GM12878 (cell line): ENCODE measurements around the gene PROC. TPM values are rescaled to one million over a fixed set of nuclear protein-coding genes. Genes with fewer than 3 reads are reported as not detected.

Source experiments
- ATAC-seq: fragments of 200-7000 bp; cut with Tn5 transposase; 3 replicates; pipeline ENCODE4 v1.9.1; 2020; ENCODE audit warnings: mild to moderate bottlenecking, moderate library complexity
- BruUV-seq: library from RNA; stranded (reverse); fragments of 400-500 nt; replicated peaks from 2 replicates; lab custom pipeline; 2021; lab: Mats Ljungman, UMichigan
- CTCF ChIA-PET: fragments of 300-600 bp; sonication (Branson Sonifier 250); formaldehyde crosslinking; extraction: SDS; loops from one replicate; lab custom pipeline; 2021; ENCODE audit warnings: inconsistent platforms; lab: Yijun Ruan, JAX
- POLR2A ChIA-PET: fragments of 350-600 bp; formaldehyde crosslinking; extraction: SDS; loops from one replicate; lab custom pipeline; 2021; ENCODE audit warnings: inconsistent platforms; lab: Charles Lee
- RAD21 ChIA-PET: fragments of 300-600 bp; sonication (Branson Sonifier 250); formaldehyde crosslinking; loops from one replicate; lab custom pipeline; 2023; ENCODE audit warnings: antibody characterized with exemption; ENCODE audit not compliant: unreplicated experiment; lab: Charles Lee
- SMC1A ChIA-PET: fragments of 300-600 bp; sonication (Branson Sonifier 250); formaldehyde crosslinking; loops from one replicate; lab custom pipeline; 2023; ENCODE audit not compliant: unreplicated experiment, uncharacterized antibody; lab: Charles Lee
- DNase-seq: peaks from one replicate; pipeline ENCODE4 v3.0.0-alpha.2; 2011; ENCODE audit warnings: low read depth, low spot score
- FAIRE-seq: peaks from 3 replicates; lab custom pipeline; 2011; peaks lifted over from hg19 to GRCh38; lab: Jason Lieb, UNC
- H2AFZ ChIP-seq: 2 replicates; pipeline ENCODE4 v1.6.0; 2011; ENCODE audit warnings: low read depth, low read length, control low read depth; ENCODE audit not compliant: control insufficient read depth
- H3K27ac ChIP-seq: 2 replicates; pipeline ENCODE4 v1.5.1; 2011; ENCODE audit warnings: control low read depth; ENCODE audit not compliant: control insufficient read depth, insufficient read depth
- H3K27me3 ChIP-seq, 2 experiments: replicated peaks in 1 of 2; 2 replicates each; pipeline versions ENCODE4 v1.6.0 to v1.6.1; 2011; ENCODE audit warnings: low read length in 1 of 2; ENCODE audit not compliant: control insufficient read depth in 2 of 2, insufficient read depth in 2 of 2
- H3K36me3 ChIP-seq, 2 experiments: 2 replicates each; pipeline ENCODE4 v1.5.1; 2011; ENCODE audit warnings: low read length in 1 of 2; ENCODE audit not compliant: control insufficient read depth in 2 of 2, insufficient read depth in 2 of 2
- H3K4me1 ChIP-seq: 2 replicates; pipeline ENCODE4 v1.6.1; 2011; ENCODE audit warnings: mild to moderate bottlenecking, low read length, moderate library complexity, mixed read lengths; ENCODE audit not compliant: control insufficient read depth, insufficient read depth
- H3K4me2 ChIP-seq: 2 replicates; pipeline ENCODE4 v1.6.0; 2011; ENCODE audit warnings: control low read depth; ENCODE audit not compliant: control insufficient read depth, insufficient read depth
- H3K4me3 ChIP-seq: fragments of 200-600 bp; sonication (generic); 2 replicates; pipeline ENCODE4 v1.5.1; 2016
- H3K79me2 ChIP-seq: 2 replicates; pipeline ENCODE4 v1.6.0; 2011; ENCODE audit warnings: low read length; ENCODE audit not compliant: control insufficient read depth, insufficient read depth
- H3K9ac ChIP-seq: 2 replicates; pipeline ENCODE4 v1.8.0; 2011; ENCODE audit warnings: low read length, control low read depth, mixed read lengths; ENCODE audit not compliant: control insufficient read depth, insufficient read depth
- H3K9me3 ChIP-seq: replicated peaks from 3 replicates; pipeline ENCODE4 v1.5.1; 2011; ENCODE audit warnings: mild to moderate bottlenecking, low read length; ENCODE audit not compliant: control insufficient read depth, insufficient read depth
- H4K20me1 ChIP-seq: 2 replicates; pipeline ENCODE4 v1.6.0; 2011; ENCODE audit not compliant: control insufficient read depth, insufficient read depth
- CREM ChIP-seq: IDR thresholded peaks from 2 replicates; pipeline ENCODE4 v1.6.1; 2014; ENCODE audit warnings: antibody characterized with exemption, low read depth
- EED ChIP-seq: sonication (generic); IDR thresholded peaks from 2 replicates; pipeline ENCODE4 v1.6.1; 2016; ENCODE audit warnings: antibody characterized with exemption, low read depth
- EGR1 ChIP-seq, 2 experiments: IDR thresholded peaks; 1 replicate in 1 of 2; 2 replicates in 1 of 2; pipeline ENCODE4 v1.6.1; 2011 to 2012; ENCODE audit warnings: low read depth in 2 of 2, low read length in 2 of 2, borderline replicate concordance in 1 of 2, mild to moderate bottlenecking in 1 of 2, moderate library complexity in 1 of 2
- MAX ChIP-seq: IDR thresholded peaks from 2 replicates; pipeline ENCODE4 v1.6.1; 2012; ENCODE audit warnings: low read depth, low read length, improper control_type of control experiment
- MEF2A ChIP-seq: IDR thresholded peaks from 2 replicates; pipeline ENCODE4 v1.6.1; 2011; ENCODE audit warnings: low read depth, mild to moderate bottlenecking, low read length, moderate library complexity; ENCODE audit not compliant: insufficient read depth
- NFYA ChIP-seq: IDR thresholded peaks from 2 replicates; pipeline ENCODE4 v1.6.1; 2011; ENCODE audit warnings: low read depth, mild to moderate bottlenecking, low read length, improper control_type of control experiment, borderline replicate concordance
- PML ChIP-seq: IDR thresholded peaks from 2 replicates; pipeline ENCODE4 v1.6.1; 2012; ENCODE audit warnings: low read length, inconsistent platforms
- SKIL ChIP-seq: fragments of 450-650 bp; IDR thresholded peaks from 2 replicates; pipeline ENCODE4 v1.6.1; 2017; ENCODE audit warnings: mild to moderate bottlenecking, low read depth, inconsistent platforms; ENCODE audit not compliant: poor library complexity, severe bottlenecking
- TCF3 ChIP-seq: IDR thresholded peaks from 2 replicates; pipeline ENCODE4 v1.6.1; 2012; ENCODE audit warnings: low read depth, mild to moderate bottlenecking, low read length, borderline replicate concordance; ENCODE audit not compliant: insufficient read depth
- WRNIP1 ChIP-seq: IDR thresholded peaks from 2 replicates; pipeline ENCODE4 v1.6.1; 2011; ENCODE audit warnings: low read depth, low read length, improper control_type of control experiment, borderline replicate concordance
- ZNF207 ChIP-seq: fragments of 450-650 bp; IDR thresholded peaks from 2 replicates; pipeline ENCODE4 v1.6.1; 2014; ENCODE audit warnings: antibody characterized with exemption, mild to moderate bottlenecking, borderline replicate concordance
- ZZZ3 ChIP-seq: IDR thresholded peaks from 2 replicates; pipeline ENCODE4 v1.6.1; 2011; ENCODE audit warnings: low read depth; ENCODE audit not compliant: control insufficient read depth, insufficient read length
- WGBS: methylation state at CpG from one replicate; pipeline ENCODE4 v1.1.6; 2016; ENCODE audit warnings: low lambda C conversion rate; ENCODE audit not compliant: insufficient replicate concordance, insufficient coverage; ENCODE audit errors: missing lambda C conversion rate; 5-methylcytosine and 5-hydroxymethylcytosine counted together
- in situ Hi-C: fragments of 300-500 bp; cut with MboI; formaldehyde crosslinking; loops from 9 replicates; pipeline ENCODE4 v1.14.3; 2018; ENCODE audit warnings: mixed read lengths
- intact Hi-C: fragments of 100-400 bp; cut with micrococcal nuclease; formaldehyde crosslinking; loops from one replicate; pipeline ENCODE4 v1.14.2; 2022; ENCODE audit not compliant: unreplicated experiment
- polyA plus RNA-seq, 11 experiments: library from polyadenylated mRNA; depleted of rRNA in 4 of 11; unstranded in 6 of 11; stranded (reverse) in 5 of 11; fragments of >200 nt; fragmentation: Nextera tagmentation in 4 of 11; fragmentation: Illumina TruSeq in 1 of 11; extraction: Ambion mirVana in 4 of 11; extraction: Trizol in 1 of 11; gene quantifications; 1 replicate in 1 of 11; 2 replicates in 10 of 11; pipeline versions ENCODE4 v1.2.1 to v1.2.3, GENCODE V29; 2011 to 2016; ENCODE audit warnings: inconsistent platforms in 2 of 11, missing spikeins in 2 of 11, low read depth in 1 of 11
- total RNA-seq, 4 experiments: library from RNA; depleted of rRNA in 3 of 4; stranded (reverse); fragments of >200 nt in 3 of 4; fragmentation: Illumina TruSeq in 1 of 4; extraction: Trizol in 1 of 4; gene quantifications; 2 replicates each; pipeline versions ENCODE4 v1.2.1 to v1.2.3, GENCODE V29; 2013 to 2021
- TF ChIP-seq, protein P1 (sequence below): fragments of 450-650 bp; IDR thresholded peaks from 2 replicates; pipeline ENCODE4 v1.6.1; 2014; ENCODE audit warnings: mild to moderate bottlenecking

The PROC gene
- total and polyA plus RNA-seq, 10 of the 15 experiments (the other 5 are each of a cell fraction or from before 2014, with no cell fraction given), result not detected

DNA sequence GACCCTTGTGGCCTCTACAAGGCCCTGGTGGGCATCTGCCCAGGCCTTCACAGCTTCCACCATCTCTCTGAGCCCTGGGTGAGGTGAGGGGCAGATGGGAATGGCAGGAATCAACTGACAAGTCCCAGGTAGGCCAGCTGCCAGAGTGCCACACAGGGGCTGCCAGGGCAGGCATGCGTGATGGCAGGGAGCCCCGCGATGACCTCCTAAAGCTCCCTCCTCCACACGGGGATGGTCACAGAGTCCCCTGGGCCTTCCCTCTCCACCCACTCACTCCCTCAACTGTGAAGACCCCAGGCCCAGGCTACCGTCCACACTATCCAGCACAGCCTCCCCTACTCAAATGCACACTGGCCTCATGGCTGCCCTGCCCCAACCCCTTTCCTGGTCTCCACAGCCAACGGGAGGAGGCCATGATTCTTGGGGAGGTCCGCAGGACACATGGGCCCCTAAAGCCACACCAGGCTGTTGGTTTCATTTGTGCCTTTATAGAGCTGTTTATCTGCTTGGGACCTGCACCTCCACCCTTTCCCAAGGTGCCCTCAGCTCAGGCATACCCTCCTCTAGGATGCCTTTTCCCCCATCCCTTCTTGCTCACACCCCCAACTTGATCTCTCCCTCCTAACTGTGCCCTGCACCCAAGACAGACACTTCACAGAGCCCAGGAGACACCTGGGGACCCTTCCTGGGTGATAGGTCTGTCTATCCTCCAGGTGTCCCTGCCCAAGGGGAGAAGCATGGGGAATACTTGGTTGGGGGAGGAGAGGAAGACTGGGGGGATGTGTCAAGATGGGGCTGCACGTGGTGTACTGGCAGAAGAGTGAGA is 2.0 kb downstream of the PROC start (continued):
- TF ChIP-seq, protein P1, sequence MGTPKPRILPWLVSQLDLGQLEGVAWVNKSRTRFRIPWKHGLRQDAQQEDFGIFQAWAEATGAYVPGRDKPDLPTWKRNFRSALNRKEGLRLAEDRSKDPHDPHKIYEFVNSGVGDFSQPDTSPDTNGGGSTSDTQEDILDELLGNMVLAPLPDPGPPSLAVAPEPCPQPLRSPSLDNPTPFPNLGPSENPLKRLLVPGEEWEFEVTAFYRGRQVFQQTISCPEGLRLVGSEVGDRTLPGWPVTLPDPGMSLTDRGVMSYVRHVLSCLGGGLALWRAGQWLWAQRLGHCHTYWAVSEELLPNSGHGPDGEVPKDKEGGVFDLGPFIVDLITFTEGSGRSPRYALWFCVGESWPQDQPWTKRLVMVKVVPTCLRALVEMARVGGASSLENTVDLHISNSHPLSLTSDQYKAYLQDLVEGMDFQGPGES, result no peak

DNA sequence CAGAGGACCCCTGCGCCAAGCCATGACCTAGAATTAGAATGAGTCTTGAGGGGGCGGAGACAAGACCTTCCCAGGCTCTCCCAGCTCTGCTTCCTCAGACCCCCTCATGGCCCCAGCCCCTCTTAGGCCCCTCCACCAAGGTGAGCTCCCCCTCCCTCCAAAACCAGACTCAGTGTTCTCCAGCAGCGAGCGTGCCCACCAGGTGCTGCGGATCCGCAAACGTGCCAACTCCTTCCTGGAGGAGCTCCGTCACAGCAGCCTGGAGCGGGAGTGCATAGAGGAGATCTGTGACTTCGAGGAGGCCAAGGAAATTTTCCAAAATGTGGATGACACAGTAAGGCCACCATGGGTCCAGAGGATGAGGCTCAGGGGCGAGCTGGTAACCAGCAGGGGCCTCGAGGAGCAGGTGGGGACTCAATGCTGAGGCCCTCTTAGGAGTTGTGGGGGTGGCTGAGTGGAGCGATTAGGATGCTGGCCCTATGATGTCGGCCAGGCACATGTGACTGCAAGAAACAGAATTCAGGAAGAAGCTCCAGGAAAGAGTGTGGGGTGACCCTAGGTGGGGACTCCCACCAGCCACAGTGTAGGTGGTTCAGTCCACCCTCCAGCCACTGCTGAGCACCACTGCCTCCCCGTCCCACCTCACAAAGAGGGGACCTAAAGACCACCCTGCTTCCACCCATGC is 3.0 kb downstream of the PROC start:
- H3K4me2 ChIP-seq, result no peak overlapping the region
- ChIA-PET POLR2A (no interaction called here), CTCF (interaction anchor here (1.2 kb wide), 1 partner anchor 15 kb away, joined by 3 read pairs; no protein-coding TSS in a partner anchor), SMC1A (no interaction called here), RAD21 (no interaction called here)
- H3K9ac ChIP-seq, result no peak overlapping the region
- in situ Hi-C loops (no loop called here), intact Hi-C loops (no loop called here)
- BruUV-seq, result no TSS peak
- TF ChIP-seq MAX, result no peak
- TF ChIP-seq ZZZ3, result no peak
- no peak for TF ChIP-seq EGR1 (IDR thresholded peaks at IDR 0.05; ENCODE audit: borderline replicate concordance in 1 of 2, low read depth in 2 of 2, low read length in 2 of 2)
- no peak for TF ChIP-seq WRNIP1
- no peak for TF ChIP-seq PML
- TF ChIP-seq MEF2A, result no peak
- TF ChIP-seq ZNF207, result no peak
- no peak for TF ChIP-seq CREM
- no peak for TF ChIP-seq TCF3
- TF ChIP-seq EED, result no peak
- TF ChIP-seq SKIL, result no peak
- no peak for TF ChIP-seq NFYA
- H4K20me1 ChIP-seq, result no peaks in the 10 kb centered on the region
- H3K4me1 ChIP-seq, result peaks cover 7% of the 10 kb centered on the region
- H3K27me3 ChIP-seq, result peaks cover 6 to 7% of the 10 kb centered on the region in 2 experiments
- no peak overlapping the region for H3K27ac ChIP-seq
- H3K9me3 ChIP-seq, result no peaks in the 10 kb centered on the region
- FAIRE-seq (no peak), DNase-seq (no peak), ATAC-seq (no peak)
- H3K36me3 ChIP-seq, result no peaks in the 10 kb centered on the region
- H3K4me3 ChIP-seq, result no peak overlapping the region
- H2AFZ ChIP-seq, result no peak overlapping the region
- WGBS, result 56% methylated on average over 15 of the region's 15 CpGs
- H3K79me2 ChIP-seq, result no peaks in the 10 kb centered on the region
